ENCODE data around the gene OSCP1. TPM values are rescaled to one million over a fixed set of nuclear protein-coding genes. Genes with fewer than 3 reads are reported as not detected.

The OSCP1 gene
- total RNA-seq, 2 donors from 2014 or later: 2.8 to 3.7 TPM

DNA sequence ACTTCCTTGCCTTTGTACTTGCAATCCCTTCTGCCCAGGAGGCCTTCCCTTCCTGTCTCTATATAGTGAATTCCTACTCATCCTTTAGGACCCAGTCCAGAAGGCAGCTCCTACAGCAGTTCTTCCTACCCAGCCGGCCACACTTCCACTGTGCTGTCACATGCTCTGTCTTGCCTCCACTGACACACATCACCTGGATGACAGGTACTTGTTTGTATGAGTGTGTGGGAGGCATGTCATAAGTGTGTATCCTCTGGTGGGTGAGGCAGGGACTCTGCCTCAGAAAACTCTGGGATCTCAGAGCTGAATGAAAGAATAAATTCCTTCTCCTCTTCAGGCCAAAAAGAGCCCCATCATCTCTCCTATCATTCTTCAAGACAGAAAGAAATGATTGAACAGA is 5.1 kb upstream of the OSCP1 start:
- Histone ChIP-seq H3K27me3 (no peaks in the 10 kb centered on the region), H3K9ac (ENCODE audit: low read depth in 2 of 2, low read length in 2 of 2) (no peak overlapping the region), H3K9me3 (no peaks in the 10 kb centered on the region), H3K27ac (no peak overlapping the region), H3K4me3 (no peak overlapping the region), H3K36me3 (peaks cover 4% of the 10 kb centered on the region), H3K4me1 (no peaks in the 10 kb centered on the region)
- DNase-seq: no peak
- intact Hi-C loops (cut with DNase I): no loop called here
- TF ChIP-seq, protein P1, sequence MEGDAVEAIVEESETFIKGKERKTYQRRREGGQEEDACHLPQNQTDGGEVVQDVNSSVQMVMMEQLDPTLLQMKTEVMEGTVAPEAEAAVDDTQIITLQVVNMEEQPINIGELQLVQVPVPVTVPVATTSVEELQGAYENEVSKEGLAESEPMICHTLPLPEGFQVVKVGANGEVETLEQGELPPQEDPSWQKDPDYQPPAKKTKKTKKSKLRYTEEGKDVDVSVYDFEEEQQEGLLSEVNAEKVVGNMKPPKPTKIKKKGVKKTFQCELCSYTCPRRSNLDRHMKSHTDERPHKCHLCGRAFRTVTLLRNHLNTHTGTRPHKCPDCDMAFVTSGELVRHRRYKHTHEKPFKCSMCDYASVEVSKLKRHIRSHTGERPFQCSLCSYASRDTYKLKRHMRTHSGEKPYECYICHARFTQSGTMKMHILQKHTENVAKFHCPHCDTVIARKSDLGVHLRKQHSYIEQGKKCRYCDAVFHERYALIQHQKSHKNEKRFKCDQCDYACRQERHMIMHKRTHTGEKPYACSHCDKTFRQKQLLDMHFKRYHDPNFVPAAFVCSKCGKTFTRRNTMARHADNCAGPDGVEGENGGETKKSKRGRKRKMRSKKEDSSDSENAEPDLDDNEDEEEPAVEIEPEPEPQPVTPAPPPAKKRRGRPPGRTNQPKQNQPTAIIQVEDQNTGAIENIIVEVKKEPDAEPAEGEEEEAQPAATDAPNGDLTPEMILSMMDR (IDR thresholded peaks at IDR 0.05): no peak

DNA sequence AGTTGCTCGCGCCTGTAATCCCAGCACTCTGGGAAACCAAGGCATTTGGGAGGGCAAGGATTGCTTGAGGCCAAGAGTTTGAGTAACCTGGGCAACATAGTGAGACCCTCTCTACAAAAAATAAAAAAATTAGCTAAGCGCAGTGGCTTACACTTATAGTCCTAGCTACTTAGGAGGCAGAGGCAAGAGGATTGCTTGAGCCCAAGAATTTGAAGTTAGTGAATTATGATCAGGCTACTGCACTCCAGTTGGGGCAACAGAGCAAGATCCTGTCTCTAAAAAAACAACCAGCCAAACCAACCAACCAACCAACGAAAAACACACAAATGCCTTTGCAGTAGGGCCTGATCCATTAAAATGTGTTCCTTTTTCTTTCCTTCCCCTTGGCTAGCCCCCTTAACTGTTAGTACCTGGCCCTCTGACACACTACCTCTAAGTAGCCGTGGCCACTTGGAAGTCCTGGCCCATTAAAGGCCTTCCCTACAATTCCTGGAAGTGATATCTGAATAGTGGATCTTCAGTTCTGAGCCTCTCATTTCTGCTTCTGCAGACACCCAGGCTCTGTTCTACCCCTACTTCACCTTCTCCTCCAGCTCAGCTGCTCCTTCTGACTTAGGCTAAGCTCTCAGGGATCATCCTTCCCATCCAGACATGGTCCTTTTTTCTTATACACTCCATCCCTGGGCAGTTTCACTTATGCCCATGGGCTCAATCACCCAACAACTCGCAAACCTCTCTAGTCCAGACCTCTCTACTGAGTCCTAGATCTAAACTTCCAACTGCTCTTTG is 3.5 kb upstream of the OSCP1 start:
- intact Hi-C loops (cut with DNase I): no loop called here
- no peak for DNase-seq
- Histone ChIP-seq H3K27me3 (no peaks in the 10 kb centered on the region), H3K9ac (ENCODE audit: low read depth in 2 of 2, low read length in 2 of 2) (no peak overlapping the region), H3K27ac (no peak overlapping the region), H3K4me3 (no peak overlapping the region), H3K9me3 (no peaks in the 10 kb centered on the region), H3K36me3 (no peaks in the 10 kb centered on the region), H3K4me1 (no peaks in the 10 kb centered on the region)
- TF ChIP-seq, protein P1 (IDR thresholded peaks at IDR 0.05): no peak

DNA sequence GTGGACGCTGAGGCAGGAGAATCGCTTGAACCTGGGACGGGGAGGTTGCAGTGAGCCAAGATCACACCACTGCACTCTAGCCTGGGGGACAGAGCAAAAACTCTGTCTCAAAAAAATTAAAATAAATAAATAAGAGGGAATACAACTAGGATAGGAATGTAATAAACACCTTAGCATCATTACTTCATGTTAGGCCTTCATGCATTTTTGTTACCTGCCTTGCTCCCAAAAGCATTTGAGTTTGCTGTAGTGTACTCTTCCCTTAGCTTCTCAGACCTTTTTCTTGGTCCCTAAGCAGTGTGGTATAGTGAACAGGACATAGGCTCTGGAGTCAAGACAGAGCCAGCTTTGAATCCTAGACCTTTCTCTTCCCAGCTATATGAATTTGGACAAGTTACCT is 2.8 kb upstream of the OSCP1 start:
- intact Hi-C loops (cut with DNase I): no loop called here
- no peaks in the 10 kb centered on the region for H3K36me3 ChIP-seq
- H3K9me3 ChIP-seq: no peaks in the 10 kb centered on the region
- no peak overlapping the region for H3K4me3 ChIP-seq
- H3K4me1 ChIP-seq: no peaks in the 10 kb centered on the region
- no peak for DNase-seq
- H3K27ac ChIP-seq: no peak overlapping the region
- no peaks in the 10 kb centered on the region for H3K27me3 ChIP-seq
- TF ChIP-seq, protein P1 (IDR thresholded peaks at IDR 0.05): no peak
- H3K9ac ChIP-seq (ENCODE audit: low read depth in 2 of 2, low read length in 2 of 2): no peak overlapping the region

DNA sequence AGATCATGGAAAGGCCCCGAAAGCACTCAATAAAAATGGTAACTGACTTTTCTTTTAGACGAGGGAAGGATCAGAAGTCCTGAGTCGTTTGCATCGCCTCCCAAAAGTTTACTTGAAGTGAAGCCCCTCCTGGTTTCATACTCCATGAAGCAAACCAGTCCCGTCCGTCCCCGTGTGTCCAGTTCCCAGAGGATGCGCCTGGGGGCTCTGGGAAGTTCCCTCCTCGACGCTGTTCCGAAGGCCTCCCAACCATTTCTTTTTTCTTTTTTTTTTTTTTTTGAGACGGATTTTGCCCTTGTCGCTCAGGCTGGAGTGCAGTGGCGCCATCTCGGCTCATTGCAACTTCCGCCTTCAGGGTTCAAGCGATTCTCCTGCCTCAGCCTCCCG is 661 bp upstream of the OSCP1 start:
- H3K36me3 ChIP-seq: no peaks in the 10 kb centered on the region
- DNase-seq: no peak
- H3K4me3 ChIP-seq: peak overlapping the region; percentile 65
- H3K9ac ChIP-seq (ENCODE audit: low read depth in 2 of 2, low read length in 2 of 2): peak overlapping the region; percentile 61 to 83
- intact Hi-C loops (cut with DNase I): no loop called here
- peak overlapping the region; percentile 94 for H3K27ac ChIP-seq
- no peaks in the 10 kb centered on the region for H3K4me1 ChIP-seq
- H3K27me3 ChIP-seq: no peaks in the 10 kb centered on the region
- TF ChIP-seq, protein P1 (IDR thresholded peaks at IDR 0.05): no peak
- no peaks in the 10 kb centered on the region for H3K9me3 ChIP-seq

DNA sequence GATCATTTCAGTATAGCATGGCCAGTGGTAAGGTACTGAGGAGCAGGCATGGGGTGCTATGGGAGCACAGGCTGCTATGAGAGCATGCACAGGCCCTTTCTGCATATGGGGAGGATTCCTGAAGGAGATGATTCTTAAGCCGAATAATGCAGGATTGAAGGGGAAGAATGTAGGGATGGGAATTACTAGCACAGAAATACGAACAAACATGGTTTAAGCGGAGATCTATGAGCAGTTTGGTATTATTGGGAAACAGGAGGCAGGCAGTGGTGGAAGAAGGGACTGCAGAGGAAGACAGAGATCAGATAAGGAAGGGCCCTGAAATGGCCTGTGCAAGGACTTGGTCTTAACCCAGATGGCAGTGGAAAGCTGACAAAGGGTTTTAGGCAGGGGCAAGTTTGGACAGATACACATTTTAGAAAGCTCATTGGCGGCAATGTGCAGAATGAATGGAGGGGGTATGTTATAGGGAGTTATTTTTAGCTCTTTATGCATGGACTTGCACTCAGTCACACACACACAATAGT is 1.7 kb downstream of the OSCP1 start:
- Histone ChIP-seq H3K27me3 (no peaks in the 10 kb centered on the region), H3K9ac (ENCODE audit: low read depth in 2 of 2, low read length in 2 of 2) (no peak overlapping the region), H3K27ac (no peak overlapping the region), H3K4me3 (no peak overlapping the region), H3K36me3 (no peaks in the 10 kb centered on the region), H3K4me1 (no peaks in the 10 kb centered on the region), H3K9me3 (no peaks in the 10 kb centered on the region)
- intact Hi-C loops (cut with DNase I): no loop called here
- TF ChIP-seq, protein P1 (IDR thresholded peaks at IDR 0.05): no peak
- DNase-seq: no peak
